ENCODE results near the gene YIPF1.

The YIPF1 gene

DNA sequence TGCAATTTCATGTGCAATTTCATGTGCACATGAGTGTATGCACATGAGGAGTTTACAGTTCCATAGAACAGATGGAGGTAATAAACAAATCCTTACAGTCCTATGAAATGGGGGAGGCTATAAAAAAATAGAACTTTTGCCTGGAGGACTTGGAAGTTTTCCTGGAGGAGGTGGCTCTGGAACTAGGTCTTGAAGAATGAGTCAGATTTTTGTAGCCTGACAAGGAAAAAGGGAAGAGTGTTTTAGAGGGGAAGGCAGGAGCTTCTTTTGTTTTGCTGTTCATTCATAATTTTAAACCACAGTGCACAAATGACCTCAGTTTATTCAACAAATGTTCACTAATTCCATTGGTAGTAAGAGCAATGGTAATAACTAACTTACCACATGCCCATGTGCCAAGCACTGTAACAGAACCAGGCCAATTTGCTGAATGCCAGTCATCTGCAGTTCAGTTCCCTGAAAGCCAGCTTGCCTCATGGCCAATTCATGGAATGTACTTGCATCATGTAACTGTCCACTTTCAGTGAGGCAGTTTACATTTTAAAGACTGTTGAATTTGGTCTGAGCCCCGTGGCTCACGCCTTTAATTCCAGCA lies 7.1 kb upstream of the YIPF1 start:
- TF ChIP-seq, protein P1, sequence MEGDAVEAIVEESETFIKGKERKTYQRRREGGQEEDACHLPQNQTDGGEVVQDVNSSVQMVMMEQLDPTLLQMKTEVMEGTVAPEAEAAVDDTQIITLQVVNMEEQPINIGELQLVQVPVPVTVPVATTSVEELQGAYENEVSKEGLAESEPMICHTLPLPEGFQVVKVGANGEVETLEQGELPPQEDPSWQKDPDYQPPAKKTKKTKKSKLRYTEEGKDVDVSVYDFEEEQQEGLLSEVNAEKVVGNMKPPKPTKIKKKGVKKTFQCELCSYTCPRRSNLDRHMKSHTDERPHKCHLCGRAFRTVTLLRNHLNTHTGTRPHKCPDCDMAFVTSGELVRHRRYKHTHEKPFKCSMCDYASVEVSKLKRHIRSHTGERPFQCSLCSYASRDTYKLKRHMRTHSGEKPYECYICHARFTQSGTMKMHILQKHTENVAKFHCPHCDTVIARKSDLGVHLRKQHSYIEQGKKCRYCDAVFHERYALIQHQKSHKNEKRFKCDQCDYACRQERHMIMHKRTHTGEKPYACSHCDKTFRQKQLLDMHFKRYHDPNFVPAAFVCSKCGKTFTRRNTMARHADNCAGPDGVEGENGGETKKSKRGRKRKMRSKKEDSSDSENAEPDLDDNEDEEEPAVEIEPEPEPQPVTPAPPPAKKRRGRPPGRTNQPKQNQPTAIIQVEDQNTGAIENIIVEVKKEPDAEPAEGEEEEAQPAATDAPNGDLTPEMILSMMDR (IDR thresholded peaks at IDR 0.05; ENCODE audit: control extremely low read depth, extremely low read depth, low read depth, missing control alignments) = no peak
- no peak for DNase-seq (ENCODE audit: extremely low spot score)
- ChIA-PET CTCF (no interaction called here), POLR2A (no interaction called here)

DNA sequence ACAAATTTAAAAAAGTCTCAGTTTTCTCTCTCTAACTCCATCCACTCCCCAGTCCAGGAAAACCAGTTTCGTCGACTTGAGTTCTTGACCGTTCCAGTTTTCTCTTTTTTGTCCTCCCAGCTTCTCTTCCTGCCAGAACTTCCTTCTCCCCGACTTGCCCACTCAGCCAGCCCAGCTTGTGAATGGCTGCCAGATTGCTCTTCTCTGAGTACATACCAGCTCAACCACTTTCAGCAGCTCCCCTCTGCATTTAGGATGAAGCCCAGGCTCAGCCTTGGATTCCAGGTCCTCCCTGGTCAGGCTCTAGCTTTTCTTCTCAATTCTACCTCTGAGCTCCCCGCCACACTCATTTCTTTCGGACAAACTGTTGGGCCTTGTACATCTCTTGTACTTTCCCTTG lies 5.8 kb upstream of the YIPF1 start:
- POLR2A ChIA-PET = no interaction called here
- TF ChIP-seq, protein P1 (IDR thresholded peaks at IDR 0.05; ENCODE audit: control extremely low read depth, extremely low read depth, low read depth, missing control alignments) = no peak
- CTCF ChIA-PET = interaction anchor here (1.0 to 1.4 kb wide), 4 partner anchors 17 to 50 kb away, joined by 3 to 8 read pairs (median 4); no protein-coding TSS in a partner anchor
- no peak for DNase-seq (ENCODE audit: extremely low spot score)

DNA sequence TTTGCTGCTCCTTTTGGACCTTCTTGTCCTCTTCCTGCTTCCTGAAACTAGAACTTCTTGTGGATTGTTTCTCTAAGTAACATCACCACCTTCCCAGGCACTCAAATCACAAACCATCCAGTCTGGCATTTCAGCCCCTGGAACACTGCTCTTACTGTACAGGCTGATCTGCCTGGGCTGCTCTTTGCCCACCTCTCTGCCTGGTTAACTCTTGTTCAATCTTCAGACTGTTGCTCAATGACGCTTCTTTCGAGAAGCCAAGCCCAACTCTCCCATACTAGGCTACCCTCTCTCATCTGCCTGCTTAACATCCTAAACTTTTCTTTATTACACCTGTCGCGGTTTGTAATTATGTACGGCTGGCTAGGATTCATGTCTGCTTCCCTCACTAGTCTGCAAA lies 5.0 kb upstream of the YIPF1 start:
- POLR2A ChIA-PET = no interaction called here
- TF ChIP-seq, protein P1 (IDR thresholded peaks at IDR 0.05; ENCODE audit: control extremely low read depth, extremely low read depth, low read depth, missing control alignments) = no peak
- CTCF ChIA-PET = interaction anchor here (1.0 to 1.4 kb wide), 2 partner anchors 34 to 50 kb away, joined by 3 to 8 read pairs; no protein-coding TSS in a partner anchor
- DNase-seq (ENCODE audit: extremely low spot score) = no peak

DNA sequence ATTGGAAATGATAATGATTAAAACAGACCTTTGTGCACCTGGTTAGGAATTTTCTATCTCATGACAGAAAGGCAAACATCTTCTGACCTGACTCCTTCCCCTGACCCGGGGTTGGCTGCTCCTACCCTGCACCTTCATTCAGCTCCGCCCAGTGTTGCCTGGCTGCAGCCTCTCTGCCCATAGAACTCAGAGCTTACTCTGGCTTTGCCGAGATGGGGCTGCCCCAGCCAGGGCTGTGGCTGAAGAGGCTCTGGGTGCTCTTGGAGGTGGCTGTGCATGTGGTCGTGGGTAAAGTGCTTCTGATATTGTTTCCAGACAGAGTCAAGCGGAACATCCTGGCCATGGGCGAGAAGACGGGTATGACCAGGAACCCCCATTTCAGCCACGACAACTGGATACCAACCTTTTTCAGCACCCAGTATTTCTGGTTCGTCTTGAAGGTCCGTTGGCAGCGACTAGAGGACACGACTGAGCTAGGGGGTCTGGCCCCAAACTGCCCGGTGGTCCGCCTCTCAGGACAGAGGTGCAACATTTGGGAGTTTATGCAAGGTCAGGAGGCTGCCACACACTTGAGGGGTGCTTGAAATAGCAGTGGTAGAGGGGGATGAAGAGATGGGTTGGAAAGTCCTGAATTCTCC lies 4.5 kb upstream of the YIPF1 start, which contains the start of gene DIO1:
Gene DIO1 (plus strand): TSS at position 189 of the 638 bp plus-strand sequence. CDS start 24 bp downstream, at position 213.
- TF ChIP-seq, protein P1 (IDR thresholded peaks at IDR 0.05; ENCODE audit: control extremely low read depth, extremely low read depth, low read depth, missing control alignments) = no peak
- CTCF ChIA-PET = interaction anchor here (1.2 to 2.5 kb wide), 3 partner anchors 10 to 17 kb away, joined by 4 to 16 read pairs (median 4); no protein-coding TSS in a partner anchor
- DNase-seq (ENCODE audit: extremely low spot score) = peak; percentile 34
- POLR2A ChIA-PET = no interaction called here

DNA sequence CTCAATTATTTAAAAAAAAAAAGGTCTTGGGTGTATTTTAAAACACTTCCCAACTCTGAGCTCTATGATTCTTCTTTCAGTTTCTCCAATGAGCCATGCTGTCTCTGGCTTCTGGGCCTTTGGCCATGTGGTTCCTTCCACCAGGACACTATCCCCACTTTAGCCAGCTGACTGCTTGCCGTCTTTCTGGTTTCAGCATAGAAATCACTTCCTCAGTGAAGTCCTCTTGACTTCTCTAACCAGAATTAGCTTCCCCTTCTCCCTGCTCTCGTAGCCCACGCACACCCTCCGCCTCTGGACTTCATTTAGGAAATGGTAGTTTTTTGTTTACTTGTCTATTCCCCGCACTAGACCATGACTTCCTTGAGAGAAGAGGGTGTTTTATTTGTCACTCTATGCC lies 3.3 kb upstream of the YIPF1 start:
- TF ChIP-seq, protein P1 (IDR thresholded peaks at IDR 0.05; ENCODE audit: control extremely low read depth, extremely low read depth, low read depth, missing control alignments) = no peak
- ChIA-PET POLR2A (no interaction called here), CTCF (interaction anchor here (0.9 to 2.5 kb wide), 7 partner anchors 8 to 55 kb away, joined by 3 to 16 read pairs (median 3); partner anchors contain the start of genes IFT25 and LRRC42)
- DNase-seq (ENCODE audit: extremely low spot score) = no peak

DNA sequence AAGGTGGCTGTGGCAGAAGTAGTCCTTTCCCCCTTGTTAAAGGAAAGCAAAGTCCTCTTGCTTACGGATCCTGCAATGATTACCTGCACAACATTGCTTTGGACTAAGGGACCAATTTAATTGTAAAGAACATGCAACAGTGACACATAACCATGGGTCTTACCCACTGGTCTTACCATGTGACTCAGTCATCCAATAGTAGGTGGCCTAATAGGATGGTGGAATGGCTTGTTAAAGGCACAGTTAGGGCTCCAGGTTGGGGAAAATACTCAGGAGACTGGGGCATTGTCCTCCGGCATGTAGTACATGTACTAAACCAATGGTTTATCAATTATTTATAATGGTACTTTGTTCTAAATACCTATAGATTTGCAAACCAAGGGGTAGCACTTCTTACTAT lies 2.1 kb upstream of the YIPF1 start:
- DNase-seq (ENCODE audit: extremely low spot score) = no peak
- TF ChIP-seq, protein P1 (IDR thresholded peaks at IDR 0.05; ENCODE audit: control extremely low read depth, extremely low read depth, low read depth, missing control alignments) = no peak
- POLR2A ChIA-PET = interaction anchor here (0.6 kb wide), 1 partner anchor 54 kb away, joined by 3 read pairs; the partner anchor contains the start of gene IFT25
- CTCF ChIA-PET = interaction anchor here (1.2 to 2.5 kb wide), 4 partner anchors 13 to 54 kb away, joined by 3 to 16 read pairs (median 4); partner anchors contain the start of genes IFT25 and LRRC42

Data from GM10248 (cell line).